SW480 (cell line): ENCODE data around the gene ENPP7.
A peak's percentile ranks its signal among the peaks of the same experiment; 100 is the strongest.

Experiments
- DNase-seq: peaks from one replicate; pipeline ENCODE4 v3.0.0-alpha.2; 2016; ENCODE audit warnings: low spot score

The ENPP7 gene

DNA sequence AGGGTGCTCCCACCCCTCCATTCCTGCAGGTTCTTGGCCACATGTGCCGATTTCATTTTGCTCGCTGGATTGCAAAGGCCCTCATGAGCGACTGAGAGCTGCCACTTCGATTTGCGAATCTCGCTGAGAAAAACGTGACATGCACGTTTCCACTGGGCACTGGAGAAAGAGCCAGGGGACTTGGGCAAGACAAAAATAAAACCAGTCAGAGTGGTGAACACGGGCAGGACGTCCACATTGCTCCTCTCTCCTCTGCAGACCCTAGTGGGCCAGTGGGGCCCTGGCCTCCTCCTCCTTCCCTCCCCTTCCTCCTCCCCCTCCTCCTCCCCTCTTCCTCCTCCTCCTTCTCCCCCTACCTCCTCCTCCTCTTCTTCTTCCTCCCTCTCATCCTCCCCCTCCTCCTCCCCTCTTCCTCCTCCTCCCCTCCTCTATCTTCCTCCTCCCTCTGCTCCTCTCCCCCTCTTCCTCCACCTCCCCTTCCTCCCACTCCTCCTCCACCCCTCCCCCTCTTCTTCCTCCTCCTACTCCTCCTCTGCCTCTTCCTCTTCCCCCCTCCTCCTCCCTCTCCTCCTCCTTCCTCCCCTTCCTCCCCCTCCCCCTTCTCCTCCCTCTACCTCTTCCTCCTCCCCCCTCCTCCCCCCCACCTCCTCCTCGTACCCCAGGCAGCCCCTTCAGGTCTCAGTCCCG lies 28.1 kb upstream of the ENPP7 start:
- no peak for DNase-seq

GRCh38 chr17:79704691-79705090 lies 26.1 kb upstream of the ENPP7 start:
- DNase-seq: no peak

DNA sequence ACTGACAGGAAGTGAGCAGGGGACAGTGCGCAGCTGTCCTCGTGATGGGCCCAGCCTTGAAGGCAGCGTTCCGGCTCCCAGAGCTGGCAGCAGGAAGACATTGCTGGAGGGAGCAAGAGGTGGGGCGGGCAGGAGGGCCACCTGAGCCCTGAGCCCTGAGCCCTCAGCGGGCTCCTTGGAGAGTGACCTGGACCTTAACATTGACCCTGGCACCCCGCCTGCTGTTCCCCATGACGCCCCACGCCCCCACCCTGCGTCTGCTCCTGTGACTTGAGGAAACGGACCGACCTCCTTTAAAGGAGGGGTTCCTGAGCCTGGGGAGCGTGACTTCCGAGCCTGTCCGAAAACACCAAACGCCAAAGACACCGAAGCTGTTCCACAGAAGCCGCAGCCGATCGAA lies 25.1 kb upstream of the ENPP7 start:
- DNase-seq: no peak

DNA sequence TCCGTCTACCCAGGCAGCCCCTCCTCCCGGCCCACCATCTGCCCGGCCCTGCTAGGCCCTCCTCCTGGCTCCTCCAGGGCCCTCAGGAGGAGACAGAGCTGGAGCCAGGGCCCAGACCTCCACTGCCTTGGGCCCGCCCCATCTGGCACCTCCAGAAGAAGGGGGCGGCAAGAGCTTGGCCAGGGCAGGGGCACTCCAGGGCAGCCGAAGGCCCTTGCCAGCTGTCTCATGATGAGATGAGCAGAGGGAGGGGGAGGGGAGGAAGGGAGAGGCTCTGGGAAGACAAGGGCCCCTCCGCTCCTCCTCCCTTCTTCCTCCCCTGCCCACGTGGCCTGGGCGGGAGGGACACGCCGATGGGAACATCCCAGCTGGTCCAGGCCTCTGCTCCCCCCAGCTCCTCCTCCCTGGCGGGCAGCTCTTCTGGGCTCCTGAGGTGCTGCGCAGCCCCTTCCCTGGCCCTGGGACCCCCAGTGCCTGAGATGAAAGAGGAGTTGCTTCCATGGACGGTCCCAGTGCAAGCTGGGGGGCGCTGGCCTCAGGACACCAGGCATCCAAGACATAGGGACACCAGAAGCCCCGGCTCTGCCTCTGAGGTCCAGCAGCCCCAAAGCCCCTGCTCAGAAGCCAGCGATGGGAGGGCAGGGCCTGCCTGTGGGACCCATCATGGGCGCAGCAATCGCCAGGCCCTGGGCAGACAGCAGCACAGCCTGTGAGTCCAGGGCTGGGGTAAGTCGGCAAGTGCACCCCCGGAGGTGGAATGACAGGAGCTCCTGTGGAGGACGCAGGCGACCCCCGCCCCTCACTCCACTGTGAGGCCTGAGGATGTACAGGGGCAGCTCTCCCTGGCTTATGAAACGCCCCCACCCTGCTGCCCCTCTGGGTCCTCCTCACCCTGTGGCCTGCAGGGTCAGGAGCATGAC lies 23.6 kb upstream of the ENPP7 start:
- no peak for DNase-seq

- peak; percentile 32 for DNase-seq
These were observed 22.5 kb upstream of the ENPP7 start for GRCh38 chr17:79707931-79708891.

DNA sequence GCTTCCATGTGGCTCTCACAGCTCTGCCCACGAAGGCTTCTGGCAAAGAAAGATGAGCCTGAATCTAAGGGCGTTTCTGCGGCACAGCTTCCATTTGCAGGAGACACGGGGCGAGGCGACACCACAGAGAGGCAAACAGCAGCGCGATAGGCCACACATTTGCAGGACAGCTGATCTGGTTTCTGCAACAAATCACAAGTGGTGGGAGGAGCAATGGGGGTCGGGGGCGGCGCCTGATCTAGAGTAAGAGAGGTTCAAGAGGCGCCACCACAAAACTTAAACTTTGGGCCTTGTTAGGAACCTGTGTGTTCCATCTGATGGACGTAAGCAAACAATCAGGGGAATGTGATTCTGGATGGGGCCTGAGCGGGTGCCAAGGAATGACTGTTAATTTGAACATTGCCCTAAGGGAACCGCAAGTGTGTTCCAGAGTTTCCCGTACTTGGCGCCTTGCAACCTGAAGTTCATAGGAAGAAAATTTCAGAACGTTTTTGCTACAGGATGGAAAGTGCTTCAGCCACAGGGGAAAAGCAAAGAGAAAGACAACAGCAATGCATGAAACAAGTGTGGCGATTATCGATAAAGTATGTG lies 18.9 kb upstream of the ENPP7 start:
- DNase-seq: no peak

- no peak for DNase-seq
These were observed 17.4 kb upstream of the ENPP7 start for GRCh38 chr17:79713391-79713790.

- no peak for DNase-seq
These were observed 16.3 kb upstream of the ENPP7 start for GRCh38 chr17:79714176-79715097.

DNA sequence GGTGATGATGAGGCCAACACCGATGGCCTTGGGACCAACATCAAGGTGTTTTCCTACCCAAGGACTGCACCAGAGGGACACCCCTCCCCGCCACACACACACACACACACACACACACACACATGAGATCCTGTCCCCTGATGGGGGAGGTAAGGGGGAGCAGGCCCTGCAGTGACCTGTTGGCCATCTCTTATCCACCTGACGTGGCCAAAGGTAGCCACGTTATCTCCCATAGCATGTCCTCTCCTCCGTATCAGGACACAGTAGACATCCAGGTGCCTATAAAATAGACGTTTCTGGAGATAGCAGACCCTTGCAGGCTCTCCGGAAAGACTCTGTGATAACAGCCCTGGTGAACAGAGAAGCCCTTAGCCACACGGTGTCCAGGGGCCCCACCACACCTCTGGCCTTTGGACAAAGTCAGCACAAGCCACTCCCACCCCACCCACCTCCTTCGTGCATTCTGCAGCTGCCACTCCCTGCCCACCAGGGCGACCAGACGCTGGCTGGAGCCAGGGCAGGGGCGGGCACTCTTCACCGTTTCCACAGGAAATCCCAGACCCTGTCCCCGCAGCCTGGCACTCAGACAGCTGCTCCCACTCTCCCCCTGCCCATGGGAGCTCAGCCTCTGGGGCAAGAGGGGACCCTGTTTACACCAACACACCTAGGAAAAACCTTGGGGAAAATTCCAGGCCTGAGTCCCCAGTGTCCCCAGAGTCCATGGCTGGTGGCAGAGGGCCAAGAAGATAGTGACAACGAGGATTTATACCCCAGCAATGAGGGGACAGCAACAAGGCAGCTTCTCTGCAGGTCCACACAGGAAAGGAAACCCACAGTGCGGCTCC lies 15.4 kb upstream of the ENPP7 start:
- DNase-seq: peak; percentile 47

DNA sequence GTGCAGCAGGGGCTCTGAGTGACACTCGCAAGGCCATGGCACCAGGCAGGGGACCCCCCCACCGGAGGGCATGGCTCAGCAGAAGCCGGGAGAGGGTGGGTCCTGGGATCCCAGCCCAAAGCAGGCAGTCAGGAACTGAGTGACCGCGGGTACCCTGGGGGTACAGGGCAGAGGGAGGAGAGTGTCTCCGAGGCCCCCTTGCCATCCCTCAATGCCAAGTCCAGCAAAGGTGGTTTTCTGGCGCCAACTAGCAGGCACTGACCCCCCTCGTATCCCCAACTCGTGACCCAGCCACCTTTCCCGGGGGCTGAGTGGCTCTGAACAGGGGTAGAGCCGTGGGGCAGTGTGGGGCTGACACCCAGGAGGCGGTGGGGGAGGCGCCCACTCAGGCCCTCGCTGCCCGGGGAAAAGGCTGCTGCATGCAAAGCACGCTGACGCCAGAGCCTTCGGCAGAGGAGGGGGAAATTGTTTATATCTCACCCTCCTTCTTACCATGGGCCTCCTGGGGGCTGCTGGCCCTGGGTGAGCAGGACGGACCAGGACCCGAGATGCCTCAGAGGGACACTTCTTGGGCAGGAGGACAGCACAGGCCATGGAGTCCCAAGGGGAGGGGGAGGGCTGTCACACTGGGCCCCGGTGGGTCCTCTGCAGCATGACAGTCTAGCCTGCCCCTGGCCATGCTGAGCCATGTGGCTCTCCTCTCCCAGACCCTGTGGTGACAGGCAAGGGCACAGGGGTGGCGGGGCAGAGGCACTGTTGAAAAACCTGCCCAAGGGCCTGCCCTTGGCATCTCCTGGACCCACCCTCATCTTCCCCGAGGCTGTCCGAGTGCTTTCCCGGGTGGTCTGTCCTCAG lies 14.6 kb upstream of the ENPP7 start:
- no peak for DNase-seq

GRCh38 chr17:79720705-79721292 lies 9.9 kb upstream of the ENPP7 start:
- no peak for DNase-seq

- peak; percentile 70 for DNase-seq
These were observed 8.6 kb upstream of the ENPP7 start for GRCh38 chr17:79721993-79722671.

GRCh38 chr17:79722787-79723186 lies 8.0 kb upstream of the ENPP7 start:
- no peak for DNase-seq

DNA sequence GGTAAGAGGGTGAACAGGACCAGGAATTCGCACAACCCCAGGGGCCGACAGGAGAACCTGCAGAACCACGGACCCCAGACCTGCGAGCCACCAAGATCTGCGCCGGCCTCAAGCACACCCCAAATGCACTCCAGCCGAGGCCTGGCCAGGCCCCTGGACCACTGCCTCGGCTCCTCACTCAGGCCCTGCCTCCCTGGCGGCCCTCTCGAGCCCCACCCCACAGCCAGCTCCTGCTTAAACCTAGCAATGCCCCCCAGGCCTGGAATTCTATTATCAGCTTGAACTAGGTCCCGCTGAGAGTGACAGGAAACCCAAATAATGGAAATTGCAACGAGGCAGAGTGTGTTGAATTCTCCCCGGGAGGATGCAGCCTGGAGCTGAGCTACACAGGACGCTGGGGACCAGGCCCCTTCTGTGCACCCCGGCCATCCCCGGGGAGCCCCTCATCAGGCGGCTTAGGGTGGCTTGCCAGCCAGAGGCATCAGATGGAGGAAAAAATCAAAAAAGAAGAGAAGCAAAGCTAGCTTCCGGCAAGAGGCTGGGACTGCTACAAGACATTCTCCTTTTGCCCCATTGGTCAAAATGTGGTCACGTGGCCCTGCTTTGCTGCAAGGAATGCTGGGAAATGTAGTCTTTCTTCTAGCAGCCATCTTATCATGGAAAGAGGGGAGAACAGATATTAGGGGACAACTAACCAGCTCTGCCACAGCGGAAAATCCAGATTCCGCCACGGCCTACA lies 2.4 kb upstream of the ENPP7 start:
- peak; percentile 81 for DNase-seq

DNA sequence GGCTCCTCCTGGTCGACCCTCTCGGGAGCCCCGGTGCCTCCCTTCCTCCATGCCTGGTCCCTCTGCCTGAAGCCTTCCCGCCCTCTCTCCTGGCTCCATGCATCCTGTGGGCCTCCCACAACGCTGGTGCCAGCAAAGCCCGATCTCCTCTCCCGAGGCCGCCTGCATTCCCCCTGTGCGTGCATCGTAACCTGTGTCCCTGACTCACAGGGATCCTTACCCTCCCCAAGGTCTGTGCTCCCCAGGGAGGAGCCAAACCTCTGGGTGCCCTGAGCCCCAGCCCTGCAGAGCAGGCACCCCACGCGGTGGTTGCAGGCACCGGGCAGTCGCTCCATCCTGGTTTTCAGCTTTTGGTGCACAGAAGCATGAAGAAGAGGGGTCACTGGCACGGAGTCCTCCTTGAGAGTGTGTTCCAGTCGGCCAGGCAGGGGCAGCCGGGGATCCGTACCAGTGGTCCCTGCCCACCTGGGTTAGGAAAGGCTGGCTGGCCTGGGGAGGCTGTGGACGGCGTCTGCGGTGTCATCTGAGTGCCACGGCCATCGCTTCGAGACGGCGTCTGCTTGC lies 1.8 kb upstream of the ENPP7 start:
- DNase-seq: no peak

GRCh38 chr17:79729761-79730160 lies 982 bp upstream of the ENPP7 start:
- no peak for DNase-seq

- no peak for DNase-seq
These were observed 340 bp upstream of the ENPP7 start for GRCh38 chr17:79730437-79730768.
